ENCODE data around the gene CSMD2.

The CSMD2 gene

GRCh38 chr1:33655496-33655895 lies 509.5 kb downstream of the CSMD2 start:
- DNase-seq (ENCODE audit: low read depth in 1 of 2, low spot score in 1 of 2), result no peak

DNA sequence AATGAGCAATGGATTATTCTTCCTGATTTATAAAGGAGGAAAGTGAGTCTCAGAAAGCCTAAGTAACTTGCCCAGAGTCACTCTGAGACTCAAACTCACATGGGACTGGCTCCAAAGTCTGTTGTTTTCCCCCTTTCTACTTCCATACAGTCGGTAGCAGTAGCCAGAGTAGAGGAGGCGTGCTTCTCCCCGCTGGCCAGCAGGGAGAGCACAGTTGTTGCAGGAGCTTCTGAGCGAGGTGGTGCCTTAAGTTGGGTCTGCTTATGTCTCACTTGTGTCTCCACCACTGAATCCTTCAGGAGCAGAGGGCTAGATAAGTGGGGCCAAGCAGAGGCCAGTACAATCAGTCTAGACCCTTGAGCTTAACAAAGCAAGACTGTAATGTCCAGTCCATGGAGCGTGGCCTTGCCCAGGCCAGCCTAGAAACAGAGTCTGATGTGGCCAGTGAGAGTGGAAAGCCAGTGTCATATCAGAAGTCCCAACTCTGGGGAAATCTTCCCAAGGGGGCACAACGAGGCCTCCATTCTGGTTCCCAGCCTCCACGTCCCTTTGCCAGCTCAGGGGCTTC lies 510.7 kb downstream of the CSMD2 start:
- DNase-seq (ENCODE audit: low read depth in 1 of 2, low spot score in 1 of 2), result no peak

GRCh38 chr1:33653226-33653625 lies 511.8 kb downstream of the CSMD2 start:
- DNase-seq (ENCODE audit: low read depth in 1 of 2, low spot score in 1 of 2), result no peak

DNA sequence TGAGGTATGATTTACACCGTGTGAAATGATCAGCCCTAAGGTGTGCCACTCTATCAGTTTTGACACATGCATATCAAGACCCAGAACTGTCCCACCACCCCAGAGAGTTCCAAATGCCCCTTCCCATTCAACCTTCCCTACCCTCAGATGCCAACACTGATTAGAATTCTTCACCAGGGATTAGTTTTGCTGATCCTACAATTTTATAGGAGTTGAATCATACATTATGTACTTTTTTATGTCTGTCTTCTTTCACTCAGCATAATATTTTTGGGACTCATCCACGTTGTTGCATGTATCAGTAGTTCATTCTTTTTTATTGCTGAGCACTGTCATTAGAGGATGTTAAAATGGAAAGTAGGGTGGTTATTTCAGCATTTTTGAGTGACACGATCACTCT lies 514.3 kb downstream of the CSMD2 start:
- no peak for DNase-seq (ENCODE audit: low read depth in 1 of 2, low spot score in 1 of 2)

DNA sequence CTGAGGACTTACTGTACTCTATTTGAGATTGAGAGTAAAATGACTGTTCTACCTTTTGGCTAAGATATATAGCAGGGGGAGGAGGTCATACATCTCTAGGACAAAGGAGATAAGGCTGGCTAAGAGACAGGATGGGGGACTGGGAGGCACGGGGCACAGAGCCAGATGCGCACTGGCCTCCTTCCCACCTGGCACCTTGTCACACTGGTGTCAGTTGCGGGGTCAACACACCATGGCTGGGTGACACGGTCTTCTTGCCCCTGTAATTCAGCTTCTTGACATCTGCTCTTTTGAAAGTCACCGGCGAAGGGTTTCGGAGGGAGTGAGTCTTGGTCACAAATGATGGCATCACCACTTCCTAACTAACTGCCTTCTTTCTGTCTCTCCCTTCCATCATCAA lies 515.3 kb downstream of the CSMD2 start:
- no peak for DNase-seq (ENCODE audit: low read depth in 1 of 2, low spot score in 1 of 2)

- DNase-seq (ENCODE audit: low read depth in 1 of 2, low spot score in 1 of 2), result no peak
These were observed 521.8 kb downstream of the CSMD2 start for GRCh38 chr1:33643216-33643615.

- no peak for DNase-seq (ENCODE audit: low read depth in 1 of 2, low spot score in 1 of 2)
These were observed 523.8 kb downstream of the CSMD2 start for GRCh38 chr1:33641104-33641830.

- no peak for DNase-seq (ENCODE audit: low read depth in 1 of 2, low spot score in 1 of 2)
These were observed 524.8 kb downstream of the CSMD2 start for GRCh38 chr1:33640114-33640660.

DNA sequence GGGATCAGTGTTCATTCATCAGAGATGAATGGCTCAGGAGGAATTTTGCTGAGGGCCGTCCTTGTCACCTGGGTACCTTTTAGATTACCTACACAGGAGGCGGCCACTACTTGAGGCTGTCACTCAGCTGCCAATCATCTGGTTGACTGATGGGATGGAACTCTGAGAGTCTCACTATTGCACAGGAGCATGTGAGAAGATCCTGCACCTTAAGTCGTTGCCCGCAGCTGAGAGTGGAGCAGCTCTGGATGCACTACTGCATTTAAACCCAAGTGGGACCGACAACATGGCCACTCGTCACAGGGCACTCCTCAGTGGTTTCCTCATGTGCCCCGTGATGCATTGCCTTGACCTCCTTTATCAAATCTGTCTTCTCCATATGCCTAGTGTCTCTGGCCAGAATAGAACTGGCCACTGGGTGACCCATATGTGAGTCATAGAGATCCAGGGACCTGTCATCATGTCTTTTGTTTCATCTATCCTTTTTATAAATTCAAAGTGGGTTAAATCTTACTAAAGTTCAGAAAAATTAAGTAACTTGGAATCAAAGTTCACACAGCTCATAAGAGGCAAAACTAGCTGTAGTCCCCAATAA lies 527.1 kb downstream of the CSMD2 start:
- no peak for DNase-seq (ENCODE audit: low read depth in 1 of 2, low spot score in 1 of 2)

GRCh38 chr1:33636209-33636608 lies 528.8 kb downstream of the CSMD2 start:
- no peak for DNase-seq (ENCODE audit: low read depth in 1 of 2, low spot score in 1 of 2)

DNA sequence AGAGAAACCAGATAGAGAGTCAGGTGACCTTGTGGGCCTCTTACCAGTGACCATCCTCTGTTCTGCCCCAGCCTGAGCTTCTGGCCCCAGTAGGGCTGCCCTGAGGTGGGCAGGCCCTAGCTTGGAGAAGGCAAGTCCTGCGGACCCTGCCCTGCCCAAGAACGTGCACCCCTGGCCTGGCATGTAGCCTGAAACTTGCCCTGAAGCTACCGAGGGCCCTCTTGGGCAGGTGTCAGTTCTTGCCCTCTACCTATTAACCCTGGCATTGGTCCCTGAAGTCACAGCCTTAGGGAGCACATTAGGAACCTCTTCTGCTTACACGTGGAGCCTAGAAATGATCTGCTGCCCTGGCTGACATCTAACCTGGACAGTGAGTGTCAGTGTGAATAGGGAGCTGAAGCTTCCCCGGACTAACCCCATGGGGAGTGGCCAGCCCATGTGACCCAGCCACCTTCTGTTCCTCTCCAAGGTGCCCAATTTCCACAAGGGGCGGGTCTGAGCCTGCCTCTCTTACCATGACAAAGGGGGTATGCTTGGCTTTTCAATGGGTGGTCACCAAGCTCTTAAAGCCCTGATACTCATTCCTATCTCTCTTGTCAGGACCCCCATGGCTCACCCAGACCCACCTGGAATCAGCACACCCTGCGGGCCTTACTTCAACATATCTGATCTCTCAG lies 529.6 kb downstream of the CSMD2 start:
- no peak for DNase-seq (ENCODE audit: low read depth in 1 of 2, low spot score in 1 of 2)

- no peak for DNase-seq (ENCODE audit: low read depth in 1 of 2, low spot score in 1 of 2)
These were observed 530.2 kb downstream of the CSMD2 start for GRCh38 chr1:33634806-33635205.

- DNase-seq (ENCODE audit: low read depth in 1 of 2, low spot score in 1 of 2), result no peak
These were observed 530.9 kb downstream of the CSMD2 start for GRCh38 chr1:33634143-33634542.

GRCh38 chr1:33633019-33633801 lies 531.8 kb downstream of the CSMD2 start:
- peak; percentile 53 to 69 for DNase-seq (ENCODE audit: low read depth in 1 of 2, low spot score in 1 of 2)

DNA sequence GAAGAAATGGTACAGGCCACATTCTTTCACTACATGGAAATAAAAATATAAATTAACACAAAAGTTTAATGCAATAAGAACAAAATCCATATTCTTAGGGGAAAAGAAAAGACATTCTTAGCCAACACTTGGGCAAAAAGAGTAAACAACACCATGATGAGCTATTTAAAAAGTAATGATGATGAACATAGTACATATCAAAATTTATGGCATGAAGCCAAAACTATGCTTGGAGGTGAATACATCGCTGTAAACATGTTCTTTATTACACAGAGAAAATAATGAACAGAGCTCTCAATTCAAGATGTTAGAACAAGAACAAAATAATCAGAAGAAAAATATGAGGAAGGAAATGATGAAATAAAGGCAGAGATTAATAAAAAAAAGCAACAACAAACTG lies 534.3 kb downstream of the CSMD2 start:
- DNase-seq (ENCODE audit: low read depth in 1 of 2, low spot score in 1 of 2), result no peak

DNA sequence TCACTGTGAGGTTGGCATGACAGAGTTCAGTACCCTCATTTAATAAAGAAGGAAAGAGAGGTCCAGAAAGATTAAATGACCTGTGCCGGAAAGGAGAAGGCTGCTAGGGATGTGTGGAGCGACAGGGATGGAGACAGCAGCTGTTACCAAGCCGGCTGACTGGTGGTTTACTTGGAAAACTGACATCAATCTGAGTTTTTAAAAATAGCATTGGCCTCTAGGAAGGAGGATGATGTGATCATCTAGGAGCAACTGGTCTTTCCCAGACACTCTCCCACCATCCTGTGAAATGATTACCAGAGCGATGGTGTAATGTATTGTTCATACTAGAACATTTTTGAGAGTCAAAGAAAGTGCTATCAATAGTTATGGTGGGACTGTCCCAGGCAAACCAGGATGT lies 538.2 kb downstream of the CSMD2 start:
- DNase-seq (ENCODE audit: low read depth in 1 of 2, low spot score in 1 of 2), result no peak

DNA sequence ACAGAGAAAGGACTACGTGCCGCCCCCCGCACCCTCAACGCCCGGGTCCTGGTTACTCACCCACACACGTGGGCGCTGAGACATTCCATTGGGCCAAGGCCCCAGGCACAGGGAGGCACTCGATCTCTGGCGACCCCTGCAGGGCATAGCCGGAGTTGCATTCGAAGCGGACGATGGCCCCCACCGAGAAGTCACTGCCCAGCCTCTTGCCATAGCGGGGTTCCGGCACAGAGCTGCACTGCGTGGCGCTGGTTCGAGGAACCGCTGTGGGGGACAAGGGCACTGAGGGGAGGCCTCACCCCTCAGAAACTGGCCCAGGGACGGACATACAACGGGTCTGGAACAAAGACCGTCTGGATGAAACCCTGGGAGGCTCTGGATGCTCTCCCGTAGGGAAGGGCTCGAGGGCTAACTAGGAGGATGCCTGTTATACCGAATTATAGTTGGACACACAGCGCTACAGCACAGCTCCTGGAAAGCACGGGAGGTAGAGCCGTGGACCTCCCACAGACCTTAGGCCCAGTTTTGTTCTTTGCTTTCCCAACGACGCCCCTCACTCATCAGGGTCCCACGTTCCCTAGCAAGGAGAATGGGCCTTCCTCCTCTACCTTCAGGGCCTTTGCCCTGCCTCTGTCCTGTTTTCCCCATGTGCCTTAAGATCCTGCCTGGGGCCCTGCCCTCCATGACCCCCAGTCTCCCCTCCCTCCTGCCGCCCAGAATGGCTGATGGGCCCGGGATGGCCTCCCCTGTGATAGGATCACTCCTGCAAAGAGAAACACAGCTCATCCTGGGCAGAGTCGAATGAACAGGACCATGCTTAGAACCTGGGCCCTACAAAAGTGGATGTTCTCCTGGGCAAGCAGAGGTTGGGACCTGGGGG lies 539.8 kb downstream of the CSMD2 start:
- DNase-seq (ENCODE audit: low read depth in 1 of 2, low spot score in 1 of 2), result no peak

DNA sequence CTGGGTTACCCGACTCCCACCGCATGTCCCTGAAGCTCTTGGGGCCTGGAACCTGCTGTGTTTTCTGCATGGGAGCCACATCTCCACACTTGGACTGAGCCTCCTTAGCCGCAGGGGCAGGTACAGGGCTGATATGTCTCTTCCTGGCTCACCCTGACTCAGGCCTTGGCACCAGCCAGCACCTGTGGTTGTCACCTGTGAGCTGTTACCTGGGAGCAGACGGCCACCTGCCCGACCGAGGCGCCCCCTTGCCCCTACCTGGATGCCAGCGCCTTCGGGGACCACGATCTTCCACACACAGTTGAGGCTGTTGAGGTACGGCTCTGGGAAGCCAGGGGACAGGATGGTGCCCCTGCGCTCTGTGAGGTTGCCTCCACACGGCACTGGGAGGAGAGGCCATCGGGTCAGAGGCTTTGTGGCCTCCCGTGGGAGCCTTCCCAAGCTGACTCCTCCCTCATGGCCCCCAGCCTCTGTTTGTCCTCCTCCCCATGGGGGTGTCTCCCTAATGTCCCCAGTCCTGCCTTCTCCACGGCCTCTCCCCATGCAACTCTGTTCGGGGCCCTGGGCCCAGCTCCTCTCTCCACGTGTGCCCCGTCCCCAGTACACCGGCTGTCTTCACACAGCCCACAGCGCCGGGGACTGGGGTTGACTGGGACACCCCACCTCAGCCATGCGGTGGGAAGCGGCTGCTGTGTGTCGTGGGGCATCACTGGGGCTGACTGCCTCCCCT lies 540.6 kb downstream of the CSMD2 start:
- no peak for DNase-seq (ENCODE audit: low read depth in 1 of 2, low spot score in 1 of 2)

GRCh38 chr1:33623811-33624210 lies 541.2 kb downstream of the CSMD2 start:
- no peak for DNase-seq (ENCODE audit: low read depth in 1 of 2, low spot score in 1 of 2)

Data from stimulated activated CD4-positive, alpha-beta T cell treated with anti-CD3 and anti-CD28 coated beads, Interleukin-15, amount 100 ng/mL, for 1 hour (primary cell).